SK-N-SH (cell line): ENCODE data around the gene GTF2B. TPM values are rescaled to one million over a fixed set of nuclear protein-coding genes. Genes with fewer than 3 reads are reported as not detected.
"Not testable (repeated sequence)": the region's sequence is repeated elsewhere in the genome, so short reads cannot be mapped to it uniquely, and the experiment has no call there.

Experiments used
- CTCF ChIA-PET: fragments of 300-600, 350-600 bp; formaldehyde crosslinking; extraction: SDS; loops from one replicate; lab custom pipeline; 2021; lab: Yijun Ruan, JAX
- POLR2A ChIA-PET: fragments of 350-600 bp; sonication (Branson Sonifier 250); formaldehyde crosslinking; extraction: SDS; loops from one replicate; lab custom pipeline; 2020; ENCODE audit warnings: antibody characterized with exemption, inconsistent platforms; lab: Yijun Ruan, JAX
- DNase-seq: peaks from one replicate; pipeline ENCODE4 v3.0.0; 2012
- H2AFZ ChIP-seq: fragments of 200-600 bp; sonication (generic); 2 replicates; pipeline ENCODE4 v1.8.1; 2016; ENCODE audit warnings: antibody characterized with exemption, mild to moderate bottlenecking, low read depth
- H3F3A ChIP-seq: fragments of 200-600 bp; sonication (generic); replicated peaks from 2 replicates; pipeline ENCODE3; 2016; ENCODE audit warnings: antibody characterized with exemption, mild to moderate bottlenecking; ENCODE audit not compliant: insufficient read depth
- H3K27ac ChIP-seq, 2 experiments: fragments of 200-500 bp in 1 of 2; fragments of 200-600 bp in 1 of 2; sonication (Bioruptor generic) in 1 of 2; sonication (generic), shearing (Covaris generic) in 1 of 2; 2 replicates each; pipeline versions ENCODE4 v1.5.1 to v1.6.1; 2014 to 2016; ENCODE audit warnings: low read depth in 2 of 2, inconsistent platforms in 1 of 2, low read length in 1 of 2, mild to moderate bottlenecking in 1 of 2, mixed read lengths in 1 of 2
- H3K27me3 ChIP-seq: fragments of 200-600 bp; sonication (generic), shearing (Covaris generic); 2 replicates; pipeline ENCODE4 v1.6.1; 2016; ENCODE audit warnings: mixed run types; ENCODE audit not compliant: insufficient read depth
- H3K36me3 ChIP-seq, 2 experiments: fragments of 200-500 bp in 1 of 2; fragments of 200-600 bp in 1 of 2; sonication (Bioruptor generic) in 1 of 2; sonication (generic) in 1 of 2; replicated peaks in 1 of 2; 2 replicates each; pipeline versions ENCODE3 to v1.5.1; 2014 to 2016; ENCODE audit warnings: low read length in 1 of 2, mild to moderate bottlenecking in 1 of 2; ENCODE audit not compliant: insufficient read depth in 2 of 2, control insufficient read depth in 1 of 2
- H3K4me1 ChIP-seq, 2 experiments: fragments of 200-500 bp in 1 of 2; fragments of 200-600 bp in 1 of 2; sonication (Bioruptor generic) in 1 of 2; sonication (generic), shearing (Covaris generic) in 1 of 2; 2 replicates each; pipeline versions ENCODE4 v1.5.1 to v1.6.1; 2014 to 2016; ENCODE audit warnings: low read depth in 1 of 2, low read length in 1 of 2, mixed run types in 1 of 2; ENCODE audit not compliant: insufficient read depth in 2 of 2, control insufficient read depth in 1 of 2
- H3K4me2 ChIP-seq: fragments of 200-600 bp; sonication (generic), shearing (Covaris generic); 2 replicates; pipeline ENCODE4 v1.6.1; 2017; ENCODE audit warnings: mixed run types
- H3K4me3 ChIP-seq, 2 experiments: fragments of 200-500 bp in 1 of 2; fragments of 200-600 bp in 1 of 2; sonication (Bioruptor generic) in 1 of 2; sonication (generic), shearing (Covaris generic) in 1 of 2; 2 replicates each; pipeline versions ENCODE4 v1.5.1 to v1.8.1; 2014 to 2016; ENCODE audit warnings: low read depth in 2 of 2, inconsistent platforms in 1 of 2, low read length in 1 of 2, mild to moderate bottlenecking in 1 of 2, mixed read lengths in 1 of 2, moderate library complexity in 1 of 2
- H3K79me2 ChIP-seq: fragments of 200-600 bp; sonication (generic); 2 replicates; pipeline ENCODE4 v1.8.1; 2017; ENCODE audit warnings: mild to moderate bottlenecking; ENCODE audit not compliant: insufficient read depth
- H3K9ac ChIP-seq: fragments of 200-600 bp; sonication (generic); 2 replicates; pipeline ENCODE4 v1.6.1; 2017; ENCODE audit warnings: mixed run types
- H3K9me2 ChIP-seq: fragments of 200-600 bp; sonication (generic); 2 replicates; pipeline ENCODE4 v1.6.1; 2017; ENCODE audit warnings: mixed run types
- H3K9me3 ChIP-seq: fragments of 200-600 bp; sonication (generic); 2 replicates; pipeline ENCODE4 v1.6.1; 2017; ENCODE audit warnings: mixed run types, mild to moderate bottlenecking, moderate library complexity
- H4K20me1 ChIP-seq: fragments of 200-600 bp; sonication (generic); 2 replicates; pipeline ENCODE4 v1.6.1; 2017; ENCODE audit warnings: mild to moderate bottlenecking, mixed run types; ENCODE audit not compliant: insufficient read depth
- CTCF ChIP-seq: fragments of 200-600 bp; sonication (generic); IDR thresholded peaks from 2 replicates; pipeline ENCODE4 v1.6.1; 2017; ENCODE audit warnings: antibody characterized with exemption, mild to moderate bottlenecking, moderate library complexity
- EZH2phosphoT487 ChIP-seq: fragments of 200-600 bp; sonication (generic); IDR thresholded peaks from 2 replicates; pipeline ENCODE4 v1.6.1; 2017; ENCODE audit warnings: low read depth, mixed run types, mild to moderate bottlenecking, antibody characterized with exemption, moderate library complexity, borderline replicate concordance
- GABPA ChIP-seq: IDR thresholded peaks from 2 replicates; pipeline ENCODE4 v1.4.0; 2012; ENCODE audit warnings: low read depth, mild to moderate bottlenecking
- GATA2 ChIP-seq: sonication (generic); formaldehyde crosslinking; IDR thresholded peaks from 2 replicates; pipeline ENCODE4 v1.5.0; 2020; ENCODE audit warnings: mild to moderate bottlenecking, missing genetic modification reagents
- JUND ChIP-seq: IDR thresholded peaks from 2 replicates; pipeline ENCODE4 v1.4.0; 2012
- MAX ChIP-seq: IDR thresholded peaks from 2 replicates; pipeline ENCODE4 v1.4.0; 2012; ENCODE audit warnings: low read depth
- MEF2A ChIP-seq: IDR thresholded peaks from 2 replicates; pipeline ENCODE4 v1.4.0; 2012; ENCODE audit warnings: low read depth, borderline replicate concordance
- NRF1 ChIP-seq: IDR thresholded peaks from 2 replicates; pipeline ENCODE4 v1.6.1; 2012; ENCODE audit warnings: low read depth, mild to moderate bottlenecking, low read length
- RCOR1 ChIP-seq: fragments of 150-350 bp; IDR thresholded peaks from 2 replicates; pipeline ENCODE4 v1.6.1; 2017; ENCODE audit warnings: antibody characterized with exemption, low read length
- REST ChIP-seq: IDR thresholded peaks from 2 replicates; pipeline ENCODE4 v1.6.1; 2012; ENCODE audit warnings: mild to moderate bottlenecking, low read depth, low read length, moderate library complexity
- RXRA ChIP-seq: IDR thresholded peaks from 2 replicates; pipeline ENCODE4 v1.4.0; 2012; ENCODE audit warnings: low read depth, mild to moderate bottlenecking, borderline replicate concordance
- USF1 ChIP-seq: IDR thresholded peaks from 2 replicates; pipeline ENCODE4 v1.4.0; 2012; ENCODE audit warnings: low read depth, borderline replicate concordance
- WGBS: methylation state at CpG from one replicate; pipeline ENCODE4 v1.1.6; 2017; ENCODE audit warnings: low lambda C conversion rate; 5-methylcytosine and 5-hydroxymethylcytosine counted together
- polyA plus RNA-seq, 3 experiments: library from polyadenylated mRNA; depleted of rRNA; stranded (reverse); fragments of >200 nt; gene quantifications; 2 replicates each; pipeline ENCODE4 v1.2.3, GENCODE V29; 2012

Gene GTF2B
- polyA plus RNA-seq, 1 of the 3 experiments (the other 2 are of a cell fraction), result 26.0 TPM

- TF ChIP-seq MEF2A (no peak), RXRA (no peak), GATA2 (CRISPR knock-in tag) (no peak; the same call in 1 of the 2 replicates), USF1 (peak; percentile 87), NRF1 (peak; percentile 64), MAX (peak; percentile 81), GABPA (0 out of 2 replicates have a peak, but pooled peaks have one; percentile 20), REST (peak; percentile 72)
Observed at GRCh38 chr1:88891318-88891950, at the start of gene GTF2B (continued).

- H3K4me2 ChIP-seq, H2AFZ ChIP-seq, H3K79me2 ChIP-seq, DNase-seq, H3K27me3 ChIP-seq, CTCF ChIA-PET, H3K4me3 ChIP-seq, H3K9ac ChIP-seq, H4K20me1 ChIP-seq, H3K4me1 ChIP-seq, H3K27ac ChIP-seq, H3K9me3 ChIP-seq, H3K9me2 ChIP-seq, POLR2A ChIA-PET: not testable (repeated sequence)
- peaks cover 16% of the 10 kb centered on the region for H3F3A ChIP-seq
- peaks cover 54 to 75% of the 10 kb centered on the region in 2 experiments for H3K36me3 ChIP-seq
- WGBS, result 97% methylated on average over 1 of the region's 1 CpG
Observed at GRCh38 chr1:88938528-88938927, 47.2 kb upstream of the GTF2B start.

- no peaks in the 10 kb centered on the region for H3K79me2 ChIP-seq
- no peak overlapping the region for H3K9ac ChIP-seq
- no peak for TF ChIP-seq RCOR1
- TF ChIP-seq EZH2phosphoT487, result no peak
- TF ChIP-seq JUND, result no peak
- no peak for TF ChIP-seq CTCF
- TF ChIP-seq, all 33 proteins: peak for 0
- Histone ChIP-seq H3K9me3 (no peaks in the 10 kb centered on the region), H3K4me2 (no peak overlapping the region), H3K9me2 (no peaks in the 10 kb centered on the region), H3F3A (peaks cover 10% of the 10 kb centered on the region), H3K4me3 (no peak overlapping the region), H3K4me1 (no peaks in the 10 kb centered on the region), H3K27ac (no peak overlapping the region), H4K20me1 (no peaks in the 10 kb centered on the region), H3K27me3 (no peaks in the 10 kb centered on the region), H3K36me3 (peaks cover 49 to 68% of the 10 kb centered on the region in 2 experiments), H2AFZ (no peak overlapping the region)
- WGBS, result 87% methylated on average over 4 of the region's 4 CpGs
- POLR2A ChIA-PET, result no interaction called here
- DNase-seq, result no peak
- CTCF ChIA-PET, result interaction anchor here (1.0 kb wide), 1 partner anchor 11 kb away, joined by 5 read pairs; no protein-coding TSS in a partner anchor
Observed at GRCh38 chr1:88936760-88937342, 45.5 kb upstream of the GTF2B start.
